Smooth muscle cell (in vitro differentiated cells): ENCODE measurements around the gene ATP1A3. TPM values are rescaled to one million over a fixed set of nuclear protein-coding genes. Genes with fewer than 3 reads are reported as not detected.

Experiments
- DNase-seq: peaks from one replicate; lab custom pipeline; 2025; ENCODE audit not compliant: unreplicated experiment; lab: John Stamatoyannopoulos, UW
- H2AFZ ChIP-seq: fragments of 200-600 bp; sonication (generic); 2 replicates; pipeline ENCODE4 v1.6.0; 2016; ENCODE audit warnings: antibody characterized with exemption, low read depth, mild to moderate bottlenecking
- H3F3A ChIP-seq: fragments of 200-600 bp; sonication (generic); 2 replicates; pipeline ENCODE4 v1.6.0; 2017; ENCODE audit warnings: antibody characterized with exemption, low read depth
- H3K27ac ChIP-seq: fragments of 200-600 bp; sonication (generic); 2 replicates; pipeline ENCODE4 v1.5.1; 2016; ENCODE audit warnings: low read depth, mild to moderate bottlenecking
- H3K27me3 ChIP-seq: fragments of 200-600 bp; sonication (generic); 2 replicates; pipeline ENCODE4 v1.6.1; 2016; ENCODE audit warnings: low read depth, mild to moderate bottlenecking
- H3K36me3 ChIP-seq: fragments of 200-600 bp; sonication (generic); 2 replicates; pipeline ENCODE4 v1.5.1; 2016; ENCODE audit warnings: low read depth
- H3K4me1 ChIP-seq: fragments of 200-600 bp; sonication (generic); 2 replicates; pipeline ENCODE4 v1.5.1; 2016; ENCODE audit warnings: low read depth
- H3K4me2 ChIP-seq: fragments of 200-600 bp; sonication (generic); 2 replicates; pipeline ENCODE4 v1.6.0; 2016; ENCODE audit warnings: mild to moderate bottlenecking
- H3K4me3 ChIP-seq: fragments of 200-600 bp; sonication (generic); 2 replicates; pipeline ENCODE4 v1.5.1; 2016; ENCODE audit warnings: mild to moderate bottlenecking
- H3K79me2 ChIP-seq: fragments of 200-600 bp; sonication (generic); 2 replicates; pipeline ENCODE4 v1.6.0; 2016; ENCODE audit warnings: low read depth, mild to moderate bottlenecking
- H3K9ac ChIP-seq: fragments of 200-600 bp; sonication (generic); 2 replicates; pipeline ENCODE4 v1.6.0; 2016; ENCODE audit warnings: low read depth
- H3K9me3 ChIP-seq: fragments of 200-600 bp; sonication (generic); replicated peaks from 2 replicates; pipeline ENCODE4 v1.5.1; 2016; ENCODE audit warnings: low read depth
- H4K20me1 ChIP-seq: fragments of 200-600 bp; sonication (generic); 2 replicates; pipeline ENCODE4 v1.6.0; 2016; ENCODE audit warnings: low read depth
- CTCF ChIP-seq: fragments of 200-600 bp; sonication (generic); IDR thresholded peaks from 2 replicates; pipeline ENCODE4 v1.5.1; 2017; ENCODE audit warnings: borderline replicate concordance, mild to moderate bottlenecking, antibody characterized with exemption; ENCODE audit not compliant: insufficient read depth, poor library complexity, severe bottlenecking
- WGBS: methylation state at CpG from one replicate; pipeline ENCODE4 v1.1.7; 2016; ENCODE audit warnings: low lambda C conversion rate; 5-methylcytosine and 5-hydroxymethylcytosine counted together
- polyA plus RNA-seq: library from polyadenylated mRNA; unstranded; fragments of >200 nt; fragmentation: Nextera tagmentation; extraction: Ambion mirVana; gene quantifications from 2 replicates; pipeline ENCODE4 v1.2.1, GENCODE V29; 2016
- total RNA-seq: library from RNA; depleted of rRNA; stranded (reverse); fragments of >200 nt; gene quantifications from 2 replicates; pipeline ENCODE4 v1.2.3, GENCODE V29; 2014

Gene ATP1A3
- total and polyA plus RNA-seq, 2 experiments from 2014 or later: not detected

- H3K36me3 ChIP-seq: no peaks in the 10 kb centered on the region
- H3K27ac ChIP-seq: no peak overlapping the region
- 47% methylated on average over 13 of the region's 26 CpGs for WGBS
- H3K79me2 ChIP-seq: no peaks in the 10 kb centered on the region
- H3F3A ChIP-seq: no peaks in the 10 kb centered on the region
- no peak overlapping the region for H2AFZ ChIP-seq
- TF ChIP-seq CTCF: no peak
- no peaks in the 10 kb centered on the region for H3K4me1 ChIP-seq
- no peak for DNase-seq
- H3K9ac ChIP-seq: no peak overlapping the region
- no peak overlapping the region for H3K4me3 ChIP-seq
- H4K20me1 ChIP-seq: no peaks in the 10 kb centered on the region
- H3K9me3 ChIP-seq: no peaks in the 10 kb centered on the region
- no peak overlapping the region for H3K4me2 ChIP-seq
- H3K27me3 ChIP-seq: peaks cover 64% of the 10 kb centered on the region
These were observed 58.1 kb downstream of the ATP1A3 start for GRCh38 chr19:41935760-41936415.

GRCh38 chr19:41934849-41935374 lies 59.1 kb downstream of the ATP1A3 start:
- Histone ChIP-seq H3K79me2 (no peaks in the 10 kb centered on the region), H3K9ac (no peak overlapping the region), H3F3A (no peaks in the 10 kb centered on the region), H3K36me3 (no peaks in the 10 kb centered on the region), H2AFZ (no peak overlapping the region), H4K20me1 (peaks cover 5% of the 10 kb centered on the region), H3K4me1 (no peaks in the 10 kb centered on the region), H3K9me3 (no peaks in the 10 kb centered on the region), H3K4me2 (no peak overlapping the region), H3K27ac (no peak overlapping the region), H3K27me3 (peaks cover 73% of the 10 kb centered on the region), H3K4me3 (no peak overlapping the region)
- WGBS: 40% methylated on average over 6 of the region's 7 CpGs
- peak; percentile 24 for DNase-seq
- TF ChIP-seq CTCF: peak; percentile 91

GRCh38 chr19:41933693-41934426 lies 60.2 kb downstream of the ATP1A3 start:
- Histone ChIP-seq H3K4me1 (no peaks in the 10 kb centered on the region), H3K79me2 (no peaks in the 10 kb centered on the region), H3K4me3 (no peak overlapping the region), H2AFZ (no peak overlapping the region), H3K27ac (no peak overlapping the region), H3K9me3 (no peaks in the 10 kb centered on the region), H3K36me3 (no peaks in the 10 kb centered on the region), H3K9ac (no peak overlapping the region), H3F3A (no peaks in the 10 kb centered on the region), H4K20me1 (peaks cover 5% of the 10 kb centered on the region), H3K4me2 (no peak overlapping the region), H3K27me3 (peaks cover 83% of the 10 kb centered on the region)
- WGBS: 54% methylated on average over 6 of the region's 7 CpGs
- TF ChIP-seq CTCF: no peak
- no peak for DNase-seq
